ENCODE data around the gene STMN1. TPM values are rescaled to one million over a fixed set of nuclear protein-coding genes. Genes with fewer than 3 reads are reported as not detected.

STMN1 gene
- total RNA-seq, 1 donor from 2014 or later: 531 TPM

- intact Hi-C loops (cut with micrococcal nuclease): no loop called here
These were observed 34.3 kb downstream of the STMN1 start for GRCh38 chr1:25871704-25872494.

GRCh38 chr1:25871086-25871703, 35.0 kb downstream of the STMN1 start:
- intact Hi-C loops (cut with micrococcal nuclease): no loop called here

GRCh38 chr1:25870614-25871013, 35.6 kb downstream of the STMN1 start:
- intact Hi-C loops (cut with micrococcal nuclease): no loop called here

- intact Hi-C loops (cut with micrococcal nuclease): no loop called here
These were observed 36.2 kb downstream of the STMN1 start for GRCh38 chr1:25869909-25870606.

- intact Hi-C loops (cut with micrococcal nuclease): no loop called here
These were observed 38.8 kb downstream of the STMN1 start for GRCh38 chr1:25867210-25867991.

GRCh38 chr1:25866288-25866687, 39.9 kb downstream of the STMN1 start:
- intact Hi-C loops (cut with micrococcal nuclease): no loop called here

GRCh38 chr1:25864434-25864833, 41.8 kb downstream of the STMN1 start:
- intact Hi-C loops (cut with micrococcal nuclease): no loop called here

GRCh38 chr1:25863486-25864262, 42.5 kb downstream of the STMN1 start:
- intact Hi-C loops (cut with micrococcal nuclease): no loop called here

GRCh38 chr1:25862785-25863485, 43.3 kb downstream of the STMN1 start:
- intact Hi-C loops (cut with micrococcal nuclease): no loop called here

GRCh38 chr1:25861316-25862286, 44.6 kb downstream of the STMN1 start:
- intact Hi-C loops (cut with micrococcal nuclease): no loop called here

GRCh38 chr1:25858906-25859789, 47.1 kb downstream of the STMN1 start, which contains the start of gene AUNIP:
AUNIP (minus strand) TSS chr1:25859457; CDS start chr1:25859357, 100 bp downstream.
- intact Hi-C loops (cut with micrococcal nuclease): loop anchor here (1.0 kb wide), 2 partner anchors 39 to 46 kb away; no protein-coding TSS in a partner anchor

- intact Hi-C loops (cut with micrococcal nuclease): no loop called here
These were observed 47.7 kb downstream of the STMN1 start for GRCh38 chr1:25858494-25858893.

GRCh38 chr1:25856856-25857255, 49.4 kb downstream of the STMN1 start:
- intact Hi-C loops (cut with micrococcal nuclease): no loop called here

- intact Hi-C loops (cut with micrococcal nuclease): no loop called here
These were observed 51.7 kb downstream of the STMN1 start for GRCh38 chr1:25854554-25854953.
